Activated B cell treated with CpG ODN at 0.5 μM for 24 hours (primary cell): ENCODE data around the gene PLXNA4. TPM values are rescaled to one million over a fixed set of nuclear protein-coding genes. Genes with fewer than 3 reads are reported as not detected.
"Not testable (repeated sequence)": the region's sequence is repeated elsewhere in the genome, so short reads cannot be mapped to it uniquely, and the experiment has no call there.

Experiments
- ATAC-seq: fragments of 200-7000 bp; cut with Tn5 transposase; one replicate; pipeline ENCODE4 v1.10.0; 2021; ENCODE audit warnings: low read depth, mild to moderate bottlenecking, moderate library complexity
- CTCF ChIA-PET: fragments of 350-600 bp; sonication (Branson Sonifier 250); formaldehyde crosslinking; loops from one replicate; lab custom pipeline; 2021; ENCODE audit warnings: antibody characterized with exemption; lab: Charles Lee
- POLR2A ChIA-PET: fragments of 350-600 bp; sonication (Branson Sonifier 250); formaldehyde crosslinking; loops from one replicate; lab custom pipeline; 2021; ENCODE audit warnings: antibody characterized with exemption; lab: Charles Lee
- DNase-seq: peaks from one replicate; pipeline ENCODE4 v3.0.0; 2022
- H3K27ac Mint-ChIP-seq: one replicate; pipeline ENCODE4 v1.8.0; 2020; ENCODE audit warnings: mixed read lengths
- H3K27me3 Mint-ChIP-seq: one replicate; pipeline ENCODE4 v1.8.0; 2021; ENCODE audit warnings: mixed read lengths
- H3K36me3 Mint-ChIP-seq: one replicate; pipeline ENCODE4 v1.8.0; 2021; ENCODE audit warnings: low read depth, mixed read lengths
- H3K4me1 Mint-ChIP-seq: one replicate; pipeline ENCODE4 v1.8.0; 2021; ENCODE audit warnings: mixed read lengths
- H3K4me3 Mint-ChIP-seq: one replicate; pipeline ENCODE4 v1.8.0; 2020; ENCODE audit warnings: mild to moderate bottlenecking, mixed read lengths
- H3K9me3 Mint-ChIP-seq: one replicate; pipeline ENCODE4 v1.8.0; 2020; ENCODE audit warnings: mixed read lengths
- CTCF ChIP-seq: fragments of 200-600 bp; IDR thresholded peaks from one replicate; pipeline ENCODE4 v1.8.0; 2022; ENCODE audit warnings: antibody characterized with exemption, mild to moderate bottlenecking
- intact Hi-C: fragments of 100-400 bp; cut with micrococcal nuclease; formaldehyde crosslinking; loops from one replicate; pipeline ENCODE4 v1.15.1; 2024
- total RNA-seq: library from RNA; stranded (reverse); gene quantifications from 2 replicates; pipeline ENCODE4 v1.2.3, GENCODE V29; 2022

The PLXNA4 gene
- total RNA-seq, 1 donor from 2014 or later, result not detected

DNA sequence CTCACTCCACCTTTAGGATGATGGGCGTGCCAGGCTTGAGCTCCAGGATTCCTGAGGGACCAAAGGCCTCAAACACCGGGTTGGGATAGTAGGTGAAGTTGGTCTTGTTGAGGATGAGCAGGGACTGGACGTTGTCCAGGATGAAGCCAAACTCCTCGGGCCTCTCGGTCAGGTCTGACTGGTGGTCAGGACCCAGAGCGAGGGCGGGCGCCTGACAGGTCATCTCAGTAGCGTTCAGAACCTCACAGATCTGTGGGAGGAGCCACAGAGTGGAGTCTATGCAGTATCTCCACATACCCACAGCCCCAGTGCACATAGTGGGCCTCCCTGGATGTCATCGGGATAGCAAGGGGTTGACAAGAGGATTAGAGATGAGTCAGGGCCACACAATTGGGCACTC lies 394.9 kb downstream of the PLXNA4 start:
- ATAC-seq, result no peak
- H3K27ac Mint-ChIP-seq, result no peak overlapping the region
- no peak for DNase-seq
- no peaks in the 10 kb centered on the region for H3K9me3 Mint-ChIP-seq
- TF ChIP-seq CTCF, result no peak
- no peaks in the 10 kb centered on the region for H3K27me3 Mint-ChIP-seq
- no peaks in the 10 kb centered on the region for H3K4me1 Mint-ChIP-seq
- intact Hi-C loops, result no loop called here
- no peak overlapping the region for H3K4me3 Mint-ChIP-seq
- H3K36me3 Mint-ChIP-seq, result no peaks in the 10 kb centered on the region
- ChIA-PET POLR2A (no interaction called here), CTCF (no interaction called here)

DNA sequence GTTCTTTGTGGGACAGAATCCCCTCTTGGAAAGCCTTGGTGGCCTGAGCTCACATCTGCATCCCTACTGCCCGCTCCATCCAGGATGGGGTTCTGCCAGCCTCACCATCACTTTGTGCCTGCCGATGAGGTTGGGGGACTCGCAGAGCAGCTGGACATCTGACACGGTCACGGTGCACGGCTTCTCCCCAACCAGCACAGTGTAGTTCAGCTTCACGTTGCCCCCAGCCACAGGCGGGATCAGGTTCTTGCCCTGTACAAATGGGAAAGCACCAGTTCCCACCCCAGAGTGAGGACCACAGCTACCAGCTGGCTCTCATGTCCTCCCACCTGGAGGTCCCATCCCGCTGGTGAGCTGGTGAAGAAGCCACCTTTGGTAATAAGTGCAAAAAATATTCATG lies 395.8 kb downstream of the PLXNA4 start:
- intact Hi-C loops, result no loop called here
- Mint-ChIP-seq H3K36me3 (no peaks in the 10 kb centered on the region), H3K27ac (no peak overlapping the region), H3K27me3 (no peaks in the 10 kb centered on the region), H3K4me1 (no peaks in the 10 kb centered on the region), H3K4me3 (no peak overlapping the region), H3K9me3 (no peaks in the 10 kb centered on the region)
- ATAC-seq (no peak), DNase-seq (no peak)
- ChIA-PET POLR2A (no interaction called here), CTCF (no interaction called here)
- TF ChIP-seq CTCF, result no peak

- Mint-ChIP-seq H3K4me3 (no peak overlapping the region), H3K9me3 (no peaks in the 10 kb centered on the region), H3K4me1 (no peaks in the 10 kb centered on the region), H3K27me3 (no peaks in the 10 kb centered on the region), H3K36me3 (no peaks in the 10 kb centered on the region), H3K27ac (no peak overlapping the region)
- ATAC-seq (no peak), DNase-seq (no peak)
- CTCF ChIA-PET, result no interaction called here
- no peak for TF ChIP-seq CTCF
- intact Hi-C loops, result no loop called here
- POLR2A ChIA-PET, result no interaction called here
Measured at GRCh38 chr7:132179681-132180080, 396.6 kb downstream of the PLXNA4 start.

DNA sequence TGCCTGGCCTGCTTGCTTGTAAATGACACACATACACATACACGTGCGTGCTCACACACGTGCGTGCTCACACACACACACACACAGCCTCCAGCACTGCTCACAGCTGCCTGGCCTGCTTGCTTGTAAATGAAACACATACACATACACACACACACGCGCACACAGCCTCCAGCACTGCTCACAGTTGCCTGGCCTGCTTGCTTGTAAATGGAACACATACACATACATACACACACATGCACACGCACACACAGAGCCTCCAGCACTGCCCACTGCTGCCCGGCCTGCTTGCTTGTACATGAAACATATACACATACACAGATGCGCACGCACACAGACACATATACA lies 397.2 kb downstream of the PLXNA4 start:
- no peak for TF ChIP-seq CTCF
- H3K4me3 Mint-ChIP-seq, result no peak overlapping the region
- ChIA-PET POLR2A (no interaction called here), CTCF (no interaction called here)
- no peaks in the 10 kb centered on the region for H3K27me3 Mint-ChIP-seq
- DNase-seq (no peak), ATAC-seq (no peak)
- H3K36me3 Mint-ChIP-seq, result no peaks in the 10 kb centered on the region
- intact Hi-C loops, result no loop called here
- no peak overlapping the region for H3K27ac Mint-ChIP-seq
- H3K9me3 Mint-ChIP-seq, result no peaks in the 10 kb centered on the region
- no peaks in the 10 kb centered on the region for H3K4me1 Mint-ChIP-seq

DNA sequence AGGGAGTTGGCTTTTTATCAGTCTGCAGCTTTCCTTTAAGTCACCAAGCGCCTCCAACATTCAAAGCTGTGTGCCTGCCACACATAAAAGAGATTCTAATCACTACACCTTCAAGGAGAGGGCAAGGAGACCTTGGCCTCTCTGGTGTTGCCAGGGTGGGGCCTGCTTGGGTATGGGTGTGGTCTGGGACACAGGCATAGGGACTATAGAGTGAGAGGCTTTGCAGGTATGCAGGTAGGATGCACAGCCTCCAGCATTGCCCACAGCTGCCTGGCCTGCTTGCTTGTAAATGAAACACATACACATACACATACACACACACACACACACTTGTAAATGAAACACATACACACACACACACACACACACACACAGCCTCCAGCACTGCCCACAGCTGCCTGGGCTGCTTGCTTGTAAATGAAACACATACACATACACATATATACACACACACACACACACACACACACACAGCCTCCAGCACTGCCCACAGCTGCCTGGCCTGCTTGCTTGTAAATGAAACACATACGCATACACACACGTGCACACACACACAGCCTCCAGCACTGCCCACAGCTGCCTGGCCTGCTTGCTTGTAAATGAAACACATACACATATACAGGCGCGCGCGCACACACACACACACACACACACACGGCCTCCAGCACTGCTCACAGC lies 397.7 kb downstream of the PLXNA4 start:
- H3K4me1 Mint-ChIP-seq, CTCF ChIA-PET, H3K36me3 Mint-ChIP-seq, intact Hi-C loops, H3K27me3 Mint-ChIP-seq, H3K27ac Mint-ChIP-seq, H3K4me3 Mint-ChIP-seq, DNase-seq, ATAC-seq, H3K9me3 Mint-ChIP-seq, POLR2A ChIA-PET: not testable (repeated sequence)
